Kidney tubule cell (primary cell): ENCODE measurements around the gene SAMD13.
A peak's percentile ranks its signal among the peaks of the same experiment; 100 is the strongest.

Source experiments
- DNase-seq: peaks from one replicate; pipeline ENCODE4 v3.0.0-alpha.2; 2018; ENCODE audit warnings: low spot score

The SAMD13 gene

GRCh38 chr1:84373436-84374141 is 72.1 kb downstream of the SAMD13 start:
- no peak for DNase-seq

GRCh38 chr1:84374991-84375696 is 73.6 kb downstream of the SAMD13 start:
- DNase-seq, result no peak

- no peak for DNase-seq
Measured at GRCh38 chr1:84376000-84376910, 74.7 kb downstream of the SAMD13 start.

- DNase-seq, result peak; percentile 54
Measured at GRCh38 chr1:84377480-84378095, 76.1 kb downstream of the SAMD13 start.

GRCh38 chr1:84379138-84379916 is 77.8 kb downstream of the SAMD13 start:
- DNase-seq, result peak; percentile 79

- no peak for DNase-seq
Measured at GRCh38 chr1:84379917-84380180, 78.3 kb downstream of the SAMD13 start.

- DNase-seq, result peak; percentile 10
Measured at GRCh38 chr1:84382127-84382526, 80.6 kb downstream of the SAMD13 start.

GRCh38 chr1:84385347-84385746 is 83.8 kb downstream of the SAMD13 start:
- no peak for DNase-seq

- peak; percentile 89 for DNase-seq
Measured at GRCh38 chr1:84386716-84387479, 85.4 kb downstream of the SAMD13 start.

GRCh38 chr1:84387480-84388163 is 86.1 kb downstream of the SAMD13 start:
- DNase-seq, result peak; percentile 14

- DNase-seq, result peak; percentile 28
Measured at GRCh38 chr1:84390226-84390625, 88.7 kb downstream of the SAMD13 start.

GRCh38 chr1:84398175-84399155 is 97.0 kb downstream of the SAMD13 start, which contains the start of gene DNASE2B:
Gene DNASE2B, plus strand, starts transcription at chr1:84398484. Its CDS starts 81 bp downstream, at chr1:84398565.
- no peak for DNase-seq
